K562 (cell line): Measurements from ENCODE around the gene C16orf92. TPM values are rescaled to one million over a fixed set of nuclear protein-coding genes. Genes with fewer than 3 reads are reported as not detected.

Source experiments
- ARNT ChIP-seq, 2 experiments: fragments of 450-650 bp; IDR thresholded peaks; 2 replicates each; pipeline ENCODE4 v1.6.1; 2016; ENCODE audit warnings: mild to moderate bottlenecking in 1 of 2
- CEBPG ChIP-seq, 3 experiments: fragments of 200-800 bp in 1 of 3; sonication (Bioruptor generic) in 1 of 3; sonication (generic) in 1 of 3; formaldehyde crosslinking in 1 of 3; IDR thresholded peaks in 2 of 3; conservative IDR thresholded peaks in 1 of 3; 2 replicates each; pipeline versions ENCODE4 v1.6.1 to v1.8.0; 2016 to 2022; ENCODE audit warnings: missing compliant biosample characterization in 2 of 3, missing genetic modification characterization in 2 of 3, mild to moderate bottlenecking in 1 of 3, missing genetic modification reagents in 1 of 3
- CREB1 ChIP-seq, 2 experiments: sonication (generic) in 1 of 2; formaldehyde crosslinking in 1 of 2; IDR thresholded peaks; 2 replicates each; pipeline versions ENCODE4 v1.6.1 to v1.8.0; 2012 to 2022; ENCODE audit warnings: inconsistent platforms in 1 of 2, mild to moderate bottlenecking in 1 of 2, missing genetic modification reagents in 1 of 2, moderate library complexity in 1 of 2
- ELF4 ChIP-seq: fragments of 450-650 bp; formaldehyde crosslinking; IDR thresholded peaks from 2 replicates; pipeline ENCODE4 v1.4.0; 2022; ENCODE audit warnings: missing genetic modification characterization
- ELK1 ChIP-seq: sonication (generic); formaldehyde crosslinking; IDR thresholded peaks from 2 replicates; pipeline ENCODE4 v1.8.1; 2022; ENCODE audit warnings: missing genetic modification reagents
- FOXP1 ChIP-seq: sonication (generic); formaldehyde crosslinking; IDR thresholded peaks from 2 replicates; pipeline ENCODE4 v1.8.0; 2022; ENCODE audit warnings: mild to moderate bottlenecking, missing genetic modification reagents
- HDAC1 ChIP-seq, 2 experiments: fragments of 450-650 bp; IDR thresholded peaks; 2 replicates each; pipeline ENCODE4 v1.6.1; 2016 to 2017; ENCODE audit warnings: inconsistent platforms in 1 of 2, mild to moderate bottlenecking in 1 of 2, moderate library complexity in 1 of 2
- KAT8 ChIP-seq: fragments of 450-650 bp; IDR thresholded peaks from 2 replicates; pipeline ENCODE4 v1.6.1; 2016; ENCODE audit warnings: low read depth, mild to moderate bottlenecking
- L3MBTL2 ChIP-seq: fragments of 450-650 bp; IDR thresholded peaks from 2 replicates; pipeline ENCODE4 v1.6.1; 2016; ENCODE audit warnings: mild to moderate bottlenecking, moderate library complexity
- MTA2 ChIP-seq: fragments of 450-650 bp; IDR thresholded peaks from 2 replicates; pipeline ENCODE4 v1.6.1; 2016; ENCODE audit warnings: low read depth
- MYNN ChIP-seq, 2 experiments: sonication (generic); formaldehyde crosslinking in 1 of 2; IDR thresholded peaks; 2 replicates each; pipeline versions ENCODE4 v1.5.0 to v1.6.1; 2016 to 2020; ENCODE audit warnings: antibody characterized with exemption in 1 of 2, missing genetic modification reagents in 1 of 2
- NFE2 ChIP-seq: IDR thresholded peaks from 2 replicates; pipeline ENCODE4 v1.6.1; 2014; ENCODE audit warnings: antibody characterized with exemption, low read depth
- NFIC ChIP-seq: fragments of 450-650 bp; IDR thresholded peaks from 2 replicates; pipeline ENCODE4 v1.6.1; 2017; ENCODE audit warnings: mild to moderate bottlenecking, inconsistent platforms
- NR2C2 ChIP-seq, 2 experiments: fragments of 200-800 bp in 1 of 2; sonication (Bioruptor generic) in 1 of 2; sonication (generic) in 1 of 2; formaldehyde crosslinking in 1 of 2; IDR thresholded peaks; 2 replicates each; pipeline versions ENCODE4 v1.6.1 to v1.8.0; 2016 to 2022; ENCODE audit warnings: mild to moderate bottlenecking in 1 of 2, missing compliant biosample characterization in 1 of 2, missing genetic modification characterization in 1 of 2, missing genetic modification reagents in 1 of 2
- PCBP1 ChIP-seq: fragments of 200-400 bp; formaldehyde crosslinking; IDR thresholded peaks from 2 replicates; pipeline ENCODE4 v1.6.1; 2018; ENCODE audit warnings: mild to moderate bottlenecking, low read depth, low read length; ENCODE audit not compliant: poor library complexity, severe bottlenecking
- RB1 ChIP-seq: fragments of 450-650 bp; IDR thresholded peaks from 2 replicates; pipeline ENCODE4 v1.6.1; 2017; ENCODE audit warnings: low read depth, mild to moderate bottlenecking
- RCOR1 ChIP-seq, 2 experiments: IDR thresholded peaks; 2 replicates each; pipeline ENCODE4 v1.6.1; 2012; ENCODE audit warnings: low read depth in 2 of 2, low read length in 2 of 2, borderline replicate concordance in 1 of 2, improper control_type of control experiment in 1 of 2
- RNF2 ChIP-seq: sonication (generic); IDR thresholded peaks from 2 replicates; pipeline ENCODE4 v1.6.1; 2016
- ZBTB11 ChIP-seq, 3 experiments: fragments of 200-800 bp in 1 of 3; fragments of 250-450 bp in 1 of 3; fragments of 450-650 bp in 1 of 3; sonication (Bioruptor Pico) in 1 of 3; sonication (Bioruptor generic) in 1 of 3; formaldehyde crosslinking in 1 of 3; IDR thresholded peaks; 2 replicates each; pipeline versions ENCODE4 v1.6.1 to v1.8.0; 2016 to 2022; ENCODE audit warnings: mild to moderate bottlenecking in 2 of 3, missing genetic modification characterization in 2 of 3, missing compliant biosample characterization in 1 of 3, moderate library complexity in 1 of 3
- ZBTB17 ChIP-seq: fragments of 450-650 bp; formaldehyde crosslinking; IDR thresholded peaks from 2 replicates; pipeline ENCODE4 v1.4.0; 2020; ENCODE audit warnings: mild to moderate bottlenecking
- ZKSCAN3 ChIP-seq: fragments of 250-450 bp; sonication (Bioruptor Pico); IDR thresholded peaks from 2 replicates; pipeline ENCODE4 v1.4.0; 2020
- polyA plus RNA-seq, 8 experiments: library from polyadenylated mRNA; depleted of rRNA in 4 of 8; stranded (reverse) in 5 of 8; unstranded in 3 of 8; fragments of >200 nt; fragmentation: Nextera tagmentation in 2 of 8; fragmentation: Illumina TruSeq in 1 of 8; extraction: Ambion mirVana in 2 of 8; extraction: Trizol in 1 of 8; gene quantifications; 2 replicates each; pipeline versions ENCODE4 v1.2.1 to v1.2.3, GENCODE V29; 2011 to 2014; ENCODE audit warnings: inconsistent platforms in 1 of 8, missing spikeins in 1 of 8
- total RNA-seq, 7 experiments: library from RNA; depleted of rRNA in 6 of 7; stranded (reverse); fragments of >200 nt in 6 of 7; fragmentation: Illumina TruSeq in 2 of 7; extraction: Trizol in 2 of 7; gene quantifications; 2 replicates each; pipeline versions ENCODE4 v1.2.1 to v1.2.3, GENCODE V29; 2011 to 2021; ENCODE audit warnings: low replicate concordance in 1 of 7

Gene C16orf92
- total and polyA plus RNA-seq, 9 of the 15 experiments (the other 6 are each of a cell fraction or from before 2014, with no cell fraction given), result not detected

GRCh38 chr16:30065102-30065942 lies 42.3 kb downstream of the C16orf92 start, which contains the start of gene ALDOA (continued):
- TF ChIP-seq NFIC, result peak; percentile 51; the same call in 1 of the 2 replicates
- TF ChIP-seq KAT8, result no peak
- TF ChIP-seq ELK1 (CRISPR knock-in tag), result no peak
- peak in 1 of 2 experiments; percentile 57; a peak in 1 of 4 replicates for TF ChIP-seq RCOR1 (IDR thresholded peaks at IDR 0.05; ENCODE audit: borderline replicate concordance in 1 of 2, low read depth in 2 of 2, low read length in 2 of 2)
- TF ChIP-seq ARNT (IDR thresholded peaks at IDR 0.05), result peak; percentile 61 to 95; a peak in 2 of 4 replicates
- peak in 1 of 2 experiments; percentile 80; a peak in 3 of 4 replicates for TF ChIP-seq HDAC1 (IDR thresholded peaks at IDR 0.05)
- TF ChIP-seq ELF4, result peak; percentile 94
- peak; percentile 81 for TF ChIP-seq NR2C2 (CRISPR knock-in tag; IDR thresholded peaks at IDR 0.05)
- TF ChIP-seq NR2C2 (tag; IDR thresholded peaks at IDR 0.05), result peak; percentile 73
- peak; percentile 39 to 88 (median 43); a peak in 4 of 6 replicates for TF ChIP-seq ZBTB11 (CRISPR knock-in tag; IDR thresholded peaks at IDR 0.05)
- peak; percentile 83; the same call in 1 of the 2 replicates for TF ChIP-seq ZBTB17 (CRISPR knock-in tag)
- TF ChIP-seq FOXP1 (CRISPR knock-in tag), result peak; percentile 71
- TF ChIP-seq MYNN (IDR thresholded peaks at IDR 0.05), result peak; percentile 55; the same call in 1 of the 2 replicates
- no peak for TF ChIP-seq MYNN (CRISPR knock-in tag; IDR thresholded peaks at IDR 0.05)
- TF ChIP-seq MTA2, result 0 out of 2 replicates have a peak, but pooled peaks have one; percentile 4
- TF ChIP-seq CEBPG (CRISPR knock-in tag; IDR thresholded peaks at IDR 0.05), result 0 out of 2 replicates have a peak, but pooled peaks have one; percentile 47
- TF ChIP-seq CEBPG (tag; conservative IDR thresholded peaks at IDR 0.05 in 1 of 2, IDR thresholded peaks at IDR 0.05 in 1 of 2), result no peak
- TF ChIP-seq ZKSCAN3 (CRISPR knock-in tag), result no peak
- TF ChIP-seq L3MBTL2, result peak; percentile 97
- peak; percentile 36; the same call in 1 of the 2 replicates for TF ChIP-seq RB1
- peak; percentile 79 for TF ChIP-seq CREB1 (IDR thresholded peaks at IDR 0.05)
- TF ChIP-seq CREB1 (CRISPR knock-in tag; IDR thresholded peaks at IDR 0.05), result peak; percentile 86
- peak; percentile 96 for TF ChIP-seq RNF2
- TF ChIP-seq PCBP1, result peak; percentile 93
- TF ChIP-seq NFE2, result peak; percentile 99
